ENCODE data around the gene GALK1.

The GALK1 gene

DNA sequence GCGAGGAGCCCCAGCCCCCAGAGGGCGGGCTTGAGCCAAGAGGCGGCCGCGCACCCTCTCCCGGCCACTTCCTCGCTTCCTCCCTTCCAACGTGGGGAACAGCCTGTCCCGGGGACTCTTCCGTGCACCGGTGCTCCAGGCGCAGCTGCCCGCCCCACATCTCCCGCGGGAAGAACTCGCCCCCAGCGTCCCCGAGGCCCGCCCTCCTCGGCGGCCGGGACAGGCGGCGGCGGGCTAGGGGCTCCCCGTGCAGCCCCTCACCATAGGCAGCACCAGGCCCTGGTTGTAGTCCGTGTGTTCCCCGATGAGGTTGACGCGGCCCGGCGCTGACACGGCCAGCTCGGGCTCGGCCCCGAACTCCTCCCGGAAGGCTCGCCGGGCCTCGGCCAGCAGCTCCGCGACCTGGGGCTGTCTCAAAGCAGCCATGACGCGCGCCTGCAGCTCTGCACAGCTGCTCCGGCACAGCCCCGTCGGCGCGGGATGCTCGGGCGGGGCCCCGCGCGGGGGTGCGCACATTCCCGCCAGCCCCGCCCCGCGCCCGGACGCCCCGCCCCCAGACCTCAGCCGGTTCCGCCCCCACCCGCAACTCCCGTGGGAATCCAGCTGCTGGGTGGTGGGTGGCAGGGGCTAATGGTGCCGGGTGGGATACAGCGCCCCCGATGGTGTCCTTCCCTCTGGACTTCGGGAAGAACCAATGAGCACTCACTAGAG lies at the start of gene GALK1:
Gene GALK1 (minus strand): TSS at position 482 of the 711 bp plus-strand sequence. CDS start 56 bp downstream, at position 426.
- H3K9me2 ChIP-seq (replicated peaks; ENCODE audit: control insufficient read depth, low read length), result no peaks in the 10 kb centered on the region
- peaks cover 3% of the 10 kb centered on the region; the same call in 1 of the 2 replicates for H3K27me3 ChIP-seq (ENCODE audit: control insufficient read depth, low read length)
- H3K4me1 ChIP-seq (ENCODE audit: control insufficient read depth, low read length), result peaks cover 22% of the 10 kb centered on the region
- TF ChIP-seq, protein P1, sequence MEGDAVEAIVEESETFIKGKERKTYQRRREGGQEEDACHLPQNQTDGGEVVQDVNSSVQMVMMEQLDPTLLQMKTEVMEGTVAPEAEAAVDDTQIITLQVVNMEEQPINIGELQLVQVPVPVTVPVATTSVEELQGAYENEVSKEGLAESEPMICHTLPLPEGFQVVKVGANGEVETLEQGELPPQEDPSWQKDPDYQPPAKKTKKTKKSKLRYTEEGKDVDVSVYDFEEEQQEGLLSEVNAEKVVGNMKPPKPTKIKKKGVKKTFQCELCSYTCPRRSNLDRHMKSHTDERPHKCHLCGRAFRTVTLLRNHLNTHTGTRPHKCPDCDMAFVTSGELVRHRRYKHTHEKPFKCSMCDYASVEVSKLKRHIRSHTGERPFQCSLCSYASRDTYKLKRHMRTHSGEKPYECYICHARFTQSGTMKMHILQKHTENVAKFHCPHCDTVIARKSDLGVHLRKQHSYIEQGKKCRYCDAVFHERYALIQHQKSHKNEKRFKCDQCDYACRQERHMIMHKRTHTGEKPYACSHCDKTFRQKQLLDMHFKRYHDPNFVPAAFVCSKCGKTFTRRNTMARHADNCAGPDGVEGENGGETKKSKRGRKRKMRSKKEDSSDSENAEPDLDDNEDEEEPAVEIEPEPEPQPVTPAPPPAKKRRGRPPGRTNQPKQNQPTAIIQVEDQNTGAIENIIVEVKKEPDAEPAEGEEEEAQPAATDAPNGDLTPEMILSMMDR (IDR thresholded peaks at IDR 0.05; ENCODE audit: low read depth, low read length, poor library complexity, severe bottlenecking), result peak; percentile 1
- no peak for TF ChIP-seq EZH2phosphoT487 (IDR thresholded peaks at IDR 0.05; ENCODE audit: borderline replicate concordance, low read length)
- H3K79me2 ChIP-seq (ENCODE audit: control insufficient read depth, low read length), result peaks cover 10% of the 10 kb centered on the region
- no peaks in the 10 kb centered on the region for H3F3A ChIP-seq (ENCODE audit: control insufficient read depth, insufficient read depth)
- H4K20me1 ChIP-seq (ENCODE audit: control insufficient read depth, insufficient read depth, low read depth, low read length), result no peaks in the 10 kb centered on the region
- peaks cover 6% of the 10 kb centered on the region; the same call in 1 of the 2 replicates for H3K36me3 ChIP-seq (ENCODE audit: control insufficient read depth, low read length)
- H3K4me3 ChIP-seq (ENCODE audit: low read length), result peak within 1 kb of the TSS; percentile 95
- H3K27ac ChIP-seq (ENCODE audit: low read depth, low read length), result peak within 1 kb of the TSS; percentile 32
- H3K4me2 ChIP-seq (ENCODE audit: low read length), result peak within 1 kb of the TSS; percentile 93
- no peaks in the 10 kb centered on the region for H3K9me3 ChIP-seq (ENCODE audit: control insufficient read depth, insufficient read depth, low read length)

DNA sequence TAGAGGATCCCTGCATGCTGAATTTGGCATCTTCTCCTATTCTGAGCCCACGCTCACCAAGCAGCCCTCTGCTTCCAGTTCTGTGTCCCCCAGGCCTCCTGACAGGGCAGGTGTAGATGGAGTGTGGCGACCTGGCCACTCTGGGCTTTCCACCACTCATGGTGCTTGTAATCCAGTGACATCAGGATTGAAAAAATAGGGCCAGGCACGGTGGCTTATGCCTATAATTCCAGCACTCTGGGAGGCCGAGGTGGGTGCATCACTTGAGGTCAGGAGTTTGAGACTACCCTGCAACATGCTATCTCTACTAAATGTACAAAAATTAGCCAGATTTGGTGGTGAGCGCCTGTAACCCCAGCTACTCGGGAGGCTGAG lies 49.0 kb upstream of the GALK1 start:
- no peaks in the 10 kb centered on the region for H3K79me2 ChIP-seq (ENCODE audit: control insufficient read depth, low read length)
- H3K9me2 ChIP-seq (replicated peaks; ENCODE audit: control insufficient read depth, low read length), result no peaks in the 10 kb centered on the region
- H3K27me3 ChIP-seq (ENCODE audit: control insufficient read depth, low read length), result no peaks in the 10 kb centered on the region
- no peaks in the 10 kb centered on the region for H3F3A ChIP-seq (ENCODE audit: control insufficient read depth, insufficient read depth)
- H3K27ac ChIP-seq (ENCODE audit: low read depth, low read length), result no peak overlapping the region
- no peak overlapping the region for H3K4me2 ChIP-seq (ENCODE audit: low read length)
- H3K4me3 ChIP-seq (ENCODE audit: low read length), result no peak overlapping the region
- no peaks in the 10 kb centered on the region for H3K9me3 ChIP-seq (ENCODE audit: control insufficient read depth, insufficient read depth, low read length)
- no peaks in the 10 kb centered on the region for H3K4me1 ChIP-seq (ENCODE audit: control insufficient read depth, low read length)
- peaks cover 70% of the 10 kb centered on the region for H3K36me3 ChIP-seq (ENCODE audit: control insufficient read depth, low read length)
- TF ChIP-seq, protein P1 (IDR thresholded peaks at IDR 0.05; ENCODE audit: low read depth, low read length, poor library complexity, severe bottlenecking), result no peak
- no peak for TF ChIP-seq EZH2phosphoT487 (IDR thresholded peaks at IDR 0.05; ENCODE audit: borderline replicate concordance, low read length)
- H4K20me1 ChIP-seq (ENCODE audit: control insufficient read depth, insufficient read depth, low read depth, low read length), result no peaks in the 10 kb centered on the region

DNA sequence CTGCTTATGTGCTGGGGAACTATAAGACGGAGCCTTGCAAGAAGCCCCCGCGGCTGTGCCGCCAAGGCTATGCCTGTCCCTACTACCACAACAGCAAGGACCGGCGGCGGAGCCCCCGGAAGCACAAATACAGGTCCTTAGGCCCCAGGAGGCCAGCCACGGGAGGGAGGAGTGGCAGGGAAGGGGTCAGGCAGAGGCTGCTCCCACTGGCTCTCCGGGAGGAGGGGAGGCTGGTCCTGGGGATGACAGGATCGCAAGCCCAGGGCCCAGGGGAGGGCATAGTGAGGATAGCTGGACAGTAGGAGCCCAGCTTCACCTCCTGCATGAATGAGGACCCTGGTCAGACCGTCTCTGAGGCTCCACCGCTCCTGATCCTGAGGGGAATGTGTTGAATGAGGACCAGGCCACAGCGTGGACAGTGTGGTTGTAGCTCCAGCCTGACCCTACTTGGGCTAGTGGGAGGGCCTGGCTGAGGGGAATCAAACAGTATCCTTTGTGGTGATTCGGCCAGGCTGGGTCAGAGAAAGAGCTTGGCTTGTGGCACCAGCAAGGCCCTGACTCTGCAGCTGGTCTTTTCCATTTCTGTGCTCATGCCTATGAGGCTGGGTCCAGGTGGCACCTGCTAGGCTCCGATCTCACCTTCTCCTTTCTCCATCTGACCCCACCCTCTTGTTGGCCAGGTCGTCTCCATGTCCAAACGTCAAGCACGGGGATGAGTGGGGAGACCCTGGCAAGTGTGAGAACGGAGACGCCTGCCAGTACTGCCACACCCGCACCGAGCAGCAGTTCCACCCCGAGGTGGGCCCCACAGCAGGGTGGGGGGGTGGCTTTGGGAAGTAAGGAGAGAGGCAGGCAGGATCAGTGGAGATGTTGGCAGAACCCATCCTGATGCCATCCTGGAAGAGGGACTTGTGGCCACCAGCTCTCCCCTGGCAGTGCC lies 48.4 kb upstream of the GALK1 start:
- H3K4me3 ChIP-seq (ENCODE audit: low read length), result no peak overlapping the region
- no peaks in the 10 kb centered on the region for H3K4me1 ChIP-seq (ENCODE audit: control insufficient read depth, low read length)
- H3K4me2 ChIP-seq (ENCODE audit: low read length), result no peak overlapping the region
- no peaks in the 10 kb centered on the region for H3K27me3 ChIP-seq (ENCODE audit: control insufficient read depth, low read length)
- no peak for TF ChIP-seq EZH2phosphoT487 (IDR thresholded peaks at IDR 0.05; ENCODE audit: borderline replicate concordance, low read length)
- TF ChIP-seq, protein P1 (IDR thresholded peaks at IDR 0.05; ENCODE audit: low read depth, low read length, poor library complexity, severe bottlenecking), result no peak
- H4K20me1 ChIP-seq (ENCODE audit: control insufficient read depth, insufficient read depth, low read depth, low read length), result no peaks in the 10 kb centered on the region
- H3K79me2 ChIP-seq (ENCODE audit: control insufficient read depth, low read length), result 0 out of 2 replicates have a peak, but pooled peaks cover 3% of the 10 kb centered on the region
- H3K9me2 ChIP-seq (replicated peaks; ENCODE audit: control insufficient read depth, low read length), result no peaks in the 10 kb centered on the region
- H3K9me3 ChIP-seq (ENCODE audit: control insufficient read depth, insufficient read depth, low read length), result no peaks in the 10 kb centered on the region
- no peak overlapping the region for H3K27ac ChIP-seq (ENCODE audit: low read depth, low read length)
- H3K36me3 ChIP-seq (ENCODE audit: control insufficient read depth, low read length), result peaks cover 67% of the 10 kb centered on the region
- H3F3A ChIP-seq (ENCODE audit: control insufficient read depth, insufficient read depth), result no peaks in the 10 kb centered on the region

Measured in DOHH2 (cell line).